ENCODE results near the gene CYTH4. TPM values are rescaled to one million over a fixed set of nuclear protein-coding genes. Genes with fewer than 3 reads are reported as not detected.

CYTH4 gene
- total RNA-seq, 2 donors from 2014 or later: 3.0 to 7.4 TPM

DNA sequence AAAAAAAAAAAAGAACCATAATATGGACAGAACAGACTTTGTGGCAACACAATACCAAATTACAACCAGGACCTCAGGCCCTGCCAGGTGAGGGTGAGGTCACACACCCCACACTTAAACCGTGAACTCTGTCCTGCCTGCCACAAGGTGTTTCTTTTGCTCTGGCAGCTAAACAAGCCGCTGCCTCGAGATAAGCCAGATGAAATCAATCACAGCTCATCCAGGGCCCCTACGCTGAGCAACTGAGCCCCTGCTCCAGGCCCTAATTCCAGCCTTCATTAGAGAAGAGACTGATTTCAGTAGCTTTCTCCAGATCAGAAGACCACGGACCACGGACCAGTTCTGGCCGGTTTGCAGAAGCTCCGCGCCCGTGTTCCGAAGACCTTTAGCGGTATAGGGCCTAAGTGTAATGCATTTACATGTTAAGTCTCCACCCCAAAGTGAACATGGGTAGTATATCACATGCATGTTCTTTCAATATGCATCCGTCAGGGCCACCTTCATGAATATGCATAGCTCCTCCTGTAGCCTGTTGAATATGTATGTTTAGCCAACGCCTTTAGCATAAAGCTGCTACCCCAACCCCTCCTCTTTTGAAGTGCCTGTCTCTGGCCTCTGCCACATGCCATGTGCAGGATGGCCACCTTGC, 23.4 kb upstream of the CYTH4 start:
- DNase-seq: no peak
- Histone ChIP-seq H3K27me3 (no peaks in the 10 kb centered on the region), H3K36me3 (no peaks in the 10 kb centered on the region), H3K4me1 (no peaks in the 10 kb centered on the region), H3K27ac (no peak overlapping the region), H3K4me3 (no peak overlapping the region), H3K9me3 (no peaks in the 10 kb centered on the region), H3K9ac (ENCODE audit: low read depth in 2 of 2, low read length in 2 of 2) (no peak overlapping the region)
- intact Hi-C loops (cut with DNase I): no loop called here
- TF ChIP-seq CTCF (IDR thresholded peaks at IDR 0.05): no peak

- Histone ChIP-seq H3K9me3 (no peaks in the 10 kb centered on the region), H3K36me3 (no peaks in the 10 kb centered on the region), H3K4me1 (no peaks in the 10 kb centered on the region), H3K27ac (no peak overlapping the region), H3K27me3 (no peaks in the 10 kb centered on the region), H3K4me3 (no peak overlapping the region), H3K9ac (ENCODE audit: low read depth in 2 of 2, low read length in 2 of 2) (no peak overlapping the region)
- DNase-seq: no peak
- no peak for TF ChIP-seq CTCF (IDR thresholded peaks at IDR 0.05)
- intact Hi-C loops (cut with DNase I): loop anchor here (10.0 kb wide), 1 partner anchor 95 kb away; no protein-coding TSS in a partner anchor
These were observed 22.7 kb upstream of the CYTH4 start for GRCh38 chr22:37259540-37260029.

GRCh38 chr22:37260155-37260795, 22.0 kb upstream of the CYTH4 start:
- no peaks in the 10 kb centered on the region for H3K27me3 ChIP-seq

DNA sequence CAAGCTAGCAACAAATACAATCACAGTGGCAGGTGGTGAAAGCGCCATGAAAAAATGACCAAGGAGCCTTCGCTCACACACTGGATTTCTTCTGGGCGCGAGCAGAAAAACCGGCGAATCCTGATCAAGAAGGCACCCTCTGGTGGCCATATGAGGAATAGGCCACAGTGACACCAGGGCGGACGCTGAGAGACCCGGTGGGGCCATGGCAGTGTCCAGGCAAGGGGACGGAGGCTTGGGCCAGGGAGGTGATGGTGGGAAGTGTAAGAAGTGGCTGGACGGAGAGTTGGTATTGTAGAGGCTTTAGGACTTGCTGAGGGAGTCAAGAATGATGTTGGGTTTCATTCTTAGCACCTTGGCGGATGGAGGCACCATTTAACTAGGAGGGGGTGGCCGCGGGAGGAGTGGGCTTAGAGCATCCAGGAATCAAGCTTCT, 21.4 kb upstream of the CYTH4 start:
- Histone ChIP-seq H3K4me3 (no peak overlapping the region), H3K9ac (ENCODE audit: low read depth in 2 of 2, low read length in 2 of 2) (no peak overlapping the region), H3K9me3 (no peaks in the 10 kb centered on the region), H3K36me3 (no peaks in the 10 kb centered on the region), H3K27ac (no peak overlapping the region), H3K4me1 (no peaks in the 10 kb centered on the region), H3K27me3 (no peaks in the 10 kb centered on the region)
- DNase-seq: peak; percentile 62
- intact Hi-C loops (cut with DNase I): loop anchor here (10.0 kb wide), 1 partner anchor 96 kb away; no protein-coding TSS in a partner anchor
- peak; percentile 92 for TF ChIP-seq CTCF (IDR thresholded peaks at IDR 0.05)

More at GRCh38 chr22:37260155-37260795, 22.0 kb upstream of the CYTH4 start:
- no peak overlapping the region for H3K9ac ChIP-seq (ENCODE audit: low read depth in 2 of 2, low read length in 2 of 2)
- H3K4me3 ChIP-seq: no peak overlapping the region
- no peaks in the 10 kb centered on the region for H3K9me3 ChIP-seq
- no peaks in the 10 kb centered on the region for H3K4me1 ChIP-seq
- H3K36me3 ChIP-seq: no peaks in the 10 kb centered on the region
- intact Hi-C loops (cut with DNase I): loop anchor here (10.0 kb wide), 1 partner anchor 95 kb away; no protein-coding TSS in a partner anchor
- no peak for TF ChIP-seq CTCF (IDR thresholded peaks at IDR 0.05)
- no peak overlapping the region for H3K27ac ChIP-seq
- DNase-seq: no peak

DNA sequence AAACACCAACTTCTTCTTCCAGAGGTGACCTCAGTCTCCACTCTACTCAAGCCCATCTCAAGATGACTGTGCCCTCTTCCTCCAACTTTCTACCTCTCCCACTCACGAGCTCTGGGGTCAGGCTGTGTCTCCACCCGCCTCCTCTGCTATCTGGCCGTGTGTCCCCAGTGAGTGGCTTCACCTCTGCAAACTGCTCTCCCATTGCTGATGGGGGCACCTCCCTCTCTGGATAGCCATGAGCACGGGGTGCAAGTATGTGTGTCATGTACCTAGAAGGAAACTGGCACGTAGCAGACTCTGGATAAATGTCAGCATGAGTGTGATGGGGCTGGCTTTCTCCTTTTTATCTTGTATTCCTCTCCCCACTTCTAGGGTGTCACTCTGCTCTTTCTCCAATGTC, 20.0 kb upstream of the CYTH4 start:
- intact Hi-C loops (cut with DNase I): loop anchor here (10.0 kb wide), 1 partner anchor 98 kb away; no protein-coding TSS in a partner anchor
- H3K27me3 ChIP-seq: no peaks in the 10 kb centered on the region
- H3K4me3 ChIP-seq: no peak overlapping the region
- no peak for TF ChIP-seq CTCF (IDR thresholded peaks at IDR 0.05)
- H3K4me1 ChIP-seq: no peaks in the 10 kb centered on the region
- DNase-seq: no peak
- no peaks in the 10 kb centered on the region for H3K36me3 ChIP-seq
- no peak overlapping the region for H3K9ac ChIP-seq (ENCODE audit: low read depth in 2 of 2, low read length in 2 of 2)
- H3K9me3 ChIP-seq: no peaks in the 10 kb centered on the region
- H3K27ac ChIP-seq: no peak overlapping the region
